Esophagus muscularis mucosa (tissue), 4 donors: ENCODE results near the gene ELK3. TPM values are rescaled to one million over a fixed set of nuclear protein-coding genes. Genes with fewer than 3 reads are reported as not detected.

Experiments used
- DNase-seq: peaks from one replicate; pipeline ENCODE4 v3.0.0-alpha.2; 2017; ENCODE audit errors: extremely low spot score
- H3K27ac ChIP-seq, 4 donors: fragments of 200-600 bp; sonication (generic); replicated peaks in 1 of 4; 1 replicate in 3 of 4; 2 replicates in 1 of 4; pipeline ENCODE4 v1.5.1; 2016 to 2019; ENCODE audit warnings: mild to moderate bottlenecking in 1 of 4
- H3K27me3 ChIP-seq, 4 donors: fragments of 200-600 bp; sonication (generic); one replicate each; pipeline versions ENCODE4 v1.5.1 to v1.6.0; 2016 to 2019
- H3K36me3 ChIP-seq, 4 donors: fragments of 200-600 bp; sonication (generic); one replicate each; pipeline ENCODE4 v1.5.1; 2016 to 2019
- H3K4me1 ChIP-seq, 4 donors: fragments of 200-600 bp; sonication (generic); one replicate each; pipeline ENCODE4 v1.5.1; 2016 to 2019
- H3K4me3 ChIP-seq, 4 donors: fragments of 200-600 bp; sonication (generic); 1 replicate in 2 of 4; 2 replicates in 2 of 4; pipeline ENCODE4 v1.5.1; 2016 to 2019; ENCODE audit warnings: mild to moderate bottlenecking in 4 of 4, moderate library complexity in 1 of 4
- H3K9me3 ChIP-seq, 4 donors: fragments of 200-600 bp; sonication (generic); 1 replicate in 3 of 4; 2 replicates in 1 of 4; pipeline ENCODE4 v1.5.1; 2016 to 2019
- EP300 ChIP-seq: sonication (generic); formaldehyde crosslinking; IDR thresholded peaks from one replicate; pipeline ENCODE4 v1.6.1; 2017; ENCODE audit warnings: antibody characterized with exemption
- POLR2A ChIP-seq: fragments of 450-650 bp; IDR thresholded peaks from one replicate; pipeline ENCODE4 v1.6.1; 2017; ENCODE audit warnings: antibody characterized with exemption, moderate library complexity, mild to moderate bottlenecking, low read depth
- POLR2AphosphoS5 ChIP-seq, 2 donors: sonication (generic); formaldehyde crosslinking; IDR thresholded peaks; one replicate each; pipeline ENCODE4 v1.6.1; 2017; ENCODE audit warnings: antibody characterized with exemption in 2 of 2
- WGBS: methylation state at CpG from one replicate; pipeline ENCODE4 v1.1.5; 2018; 5-methylcytosine and 5-hydroxymethylcytosine counted together
- intact Hi-C: fragments of 100-400 bp; cut with DNase I; formaldehyde crosslinking; loops from one replicate; pipeline ENCODE4 v1.15.1; 2023
- total RNA-seq, 4 donors: library from RNA; depleted of rRNA; stranded (reverse); fragments of >200 nt; gene quantifications; one replicate each; pipeline versions ENCODE4 v1.1.0 to v1.2.1, GENCODE V29; 2016
- TF ChIP-seq, protein P1 (sequence below), 3 experiments: fragments of 200-600 bp in 2 of 3; fragments of 450-650 bp in 1 of 3; sonication (generic) in 2 of 3; IDR thresholded peaks; one replicate each; pipeline ENCODE4 v1.5.1; 2017 to 2019; ENCODE audit warnings: antibody characterized with exemption in 3 of 3, mild to moderate bottlenecking in 2 of 3, moderate library complexity in 1 of 3

ELK3 gene
- total RNA-seq, 4 donors from 2014 or later = 13.7 to 26.9 (median 25.7) TPM

DNA sequence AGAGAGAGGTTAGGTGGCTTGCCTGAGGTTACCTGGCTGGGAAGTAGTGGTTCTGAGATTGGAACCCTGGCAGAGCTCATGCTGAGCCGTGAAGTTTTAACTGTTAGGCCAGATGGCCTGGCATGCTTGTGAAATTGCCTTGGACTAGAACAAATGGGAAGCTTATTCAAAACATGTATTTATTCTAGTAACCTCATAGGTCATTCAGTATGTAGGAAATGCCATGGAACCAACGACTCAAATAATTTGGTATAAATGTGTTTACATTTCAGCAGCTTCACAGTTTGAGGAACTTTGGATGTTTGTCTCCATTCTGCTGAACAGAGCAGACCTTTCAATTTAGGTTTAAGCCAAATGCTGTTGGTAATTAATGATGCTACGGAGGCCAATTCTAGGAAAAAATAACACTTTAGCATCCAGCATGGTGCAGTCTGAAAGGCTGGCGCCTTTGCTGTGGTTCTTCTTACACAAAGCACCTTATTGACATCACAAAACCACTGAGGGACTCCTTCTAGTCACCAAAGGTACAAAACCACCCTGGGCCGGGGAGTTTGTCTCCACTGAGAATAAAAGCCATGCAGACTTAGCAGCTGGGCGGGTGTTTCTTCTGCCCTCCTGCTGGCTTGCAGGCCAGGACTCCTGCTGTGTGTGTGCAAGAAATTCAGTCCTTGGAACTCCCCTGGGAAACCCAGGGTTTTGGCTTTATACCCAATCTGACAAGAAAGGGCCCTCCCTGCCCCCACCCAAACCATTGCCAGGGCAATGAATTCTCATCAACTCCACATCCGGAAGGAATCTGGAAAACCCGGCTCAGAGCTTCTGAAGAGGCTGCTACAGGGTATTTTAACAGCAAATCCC is 64.2 kb downstream of the ELK3 start:
- WGBS = 33% methylated on average over 8 of the region's 8 CpGs
- peaks cover 36 to 85% (median 75%) of the 10 kb centered on the region in 4 donors for H3K4me1 ChIP-seq

DNA sequence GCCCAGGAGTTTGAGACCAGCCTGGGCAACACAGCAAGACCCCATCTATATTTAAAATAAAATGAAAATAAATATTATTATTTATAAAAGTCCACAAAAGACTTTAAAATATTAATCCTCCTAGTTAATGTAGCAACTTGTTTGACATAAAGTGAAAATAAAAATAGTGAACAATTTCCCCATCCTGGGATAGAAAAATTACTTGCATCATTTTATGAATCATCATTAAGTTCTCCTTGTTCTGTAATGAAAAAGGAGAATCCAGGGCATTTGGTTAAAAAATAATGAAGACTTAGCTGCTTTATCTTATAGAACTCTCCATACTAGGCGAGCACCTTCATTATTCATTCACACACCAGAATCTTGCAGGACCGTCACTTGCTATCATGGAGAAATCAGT is 66.1 kb downstream of the ELK3 start:
- H3K36me3 ChIP-seq = peaks cover 0 to 41% (median 9%) of the 10 kb centered on the region in 4 donors
- no peak for DNase-seq
- WGBS = 98% methylated on average over 2 of the region's 2 CpGs
- H3K4me3 ChIP-seq = no peak overlapping the region
- intact Hi-C loops = no loop called here
- no peaks in the 10 kb centered on the region for H3K9me3 ChIP-seq
- H3K27ac ChIP-seq = peak overlapping the region in 1 of 4 donors; percentile 56
- peaks cover 25 to 76% (median 69%) of the 10 kb centered on the region in 4 donors for H3K4me1 ChIP-seq
- H3K27me3 ChIP-seq = no peaks in the 10 kb centered on the region
- TF ChIP-seq POLR2A = no peak
- TF ChIP-seq EP300 = no peak
- TF ChIP-seq, protein P1, sequence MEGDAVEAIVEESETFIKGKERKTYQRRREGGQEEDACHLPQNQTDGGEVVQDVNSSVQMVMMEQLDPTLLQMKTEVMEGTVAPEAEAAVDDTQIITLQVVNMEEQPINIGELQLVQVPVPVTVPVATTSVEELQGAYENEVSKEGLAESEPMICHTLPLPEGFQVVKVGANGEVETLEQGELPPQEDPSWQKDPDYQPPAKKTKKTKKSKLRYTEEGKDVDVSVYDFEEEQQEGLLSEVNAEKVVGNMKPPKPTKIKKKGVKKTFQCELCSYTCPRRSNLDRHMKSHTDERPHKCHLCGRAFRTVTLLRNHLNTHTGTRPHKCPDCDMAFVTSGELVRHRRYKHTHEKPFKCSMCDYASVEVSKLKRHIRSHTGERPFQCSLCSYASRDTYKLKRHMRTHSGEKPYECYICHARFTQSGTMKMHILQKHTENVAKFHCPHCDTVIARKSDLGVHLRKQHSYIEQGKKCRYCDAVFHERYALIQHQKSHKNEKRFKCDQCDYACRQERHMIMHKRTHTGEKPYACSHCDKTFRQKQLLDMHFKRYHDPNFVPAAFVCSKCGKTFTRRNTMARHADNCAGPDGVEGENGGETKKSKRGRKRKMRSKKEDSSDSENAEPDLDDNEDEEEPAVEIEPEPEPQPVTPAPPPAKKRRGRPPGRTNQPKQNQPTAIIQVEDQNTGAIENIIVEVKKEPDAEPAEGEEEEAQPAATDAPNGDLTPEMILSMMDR (IDR thresholded peaks at IDR 0.05) = no peak
- TF ChIP-seq POLR2AphosphoS5 (IDR thresholded peaks at IDR 0.05) = no peak

More for the DNA sequence above, 64.2 kb downstream of the ELK3 start:
- no peaks in the 10 kb centered on the region for H3K27me3 ChIP-seq
- intact Hi-C loops = no loop called here
- no peaks in the 10 kb centered on the region for H3K9me3 ChIP-seq
- TF ChIP-seq, protein P1 (IDR thresholded peaks at IDR 0.05) = no peak
- TF ChIP-seq POLR2AphosphoS5 (IDR thresholded peaks at IDR 0.05) = peak in 1 of 2 donors; percentile 50
- no peak for TF ChIP-seq EP300
- TF ChIP-seq POLR2A = no peak
- peaks cover 0 to 29% (median 7%) of the 10 kb centered on the region in 4 donors for H3K36me3 ChIP-seq
- no peak for DNase-seq
- H3K4me3 ChIP-seq = no peak overlapping the region
- peak overlapping the region; percentile 55 to 77 (median 62) for H3K27ac ChIP-seq

GRCh38 chr12:96260644-96261043 is 66.5 kb downstream of the ELK3 start:
- Histone ChIP-seq H3K4me1 (peaks cover 21 to 75% (median 66%) of the 10 kb centered on the region in 4 donors), H3K27me3 (no peaks in the 10 kb centered on the region), H3K36me3 (peaks cover 0 to 41% (median 9%) of the 10 kb centered on the region in 4 donors), H3K27ac (peak overlapping the region in 2 of 4 donors; percentile 17 to 56), H3K9me3 (no peaks in the 10 kb centered on the region), H3K4me3 (no peak overlapping the region)
- DNase-seq = no peak
- TF ChIP-seq POLR2AphosphoS5 (IDR thresholded peaks at IDR 0.05) = peak in 1 of 2 donors; percentile 37
- TF ChIP-seq, protein P1 (IDR thresholded peaks at IDR 0.05) = no peak
- 91% methylated on average over 3 of the region's 3 CpGs for WGBS
- intact Hi-C loops = no loop called here

- no peak overlapping the region for H3K4me3 ChIP-seq
- peaks cover 0 to 41% (median 9%) of the 10 kb centered on the region in 4 donors for H3K36me3 ChIP-seq
- 93% methylated on average over 5 of the region's 5 CpGs for WGBS
- no peaks in the 10 kb centered on the region for H3K27me3 ChIP-seq
- H3K9me3 ChIP-seq = no peaks in the 10 kb centered on the region
- H3K27ac ChIP-seq = peak overlapping the region in 3 of 4 donors; percentile 17 to 56 (median 35)
- DNase-seq = no peak
- TF ChIP-seq POLR2A (no peak), POLR2AphosphoS5 (IDR thresholded peaks at IDR 0.05) (no peak), EP300 (no peak)
- TF ChIP-seq, protein P1 (IDR thresholded peaks at IDR 0.05) = no peak
- peaks cover 20 to 66% (median 58%) of the 10 kb centered on the region in 4 donors for H3K4me1 ChIP-seq
- intact Hi-C loops = no loop called here
Measured at GRCh38 chr12:96261557-96261956, 67.4 kb downstream of the ELK3 start.
